BE2C (cell line): ENCODE measurements around the gene TFB2M.
A peak's percentile ranks its signal among the peaks of the same experiment; 100 is the strongest.

ENCODE experiments used
- DNase-seq: peaks from one replicate; pipeline ENCODE4 v3.0.0-alpha.2; 2020
- H3K27me3 ChIP-seq: fragments of 250-450 bp; sonication (Bioruptor Pico); 2 replicates; pipeline ENCODE4 v1.5.1; 2020; ENCODE audit warnings: mild to moderate bottlenecking
- H3K36me3 ChIP-seq: fragments of 250-450 bp; sonication (Bioruptor Pico); 2 replicates; pipeline ENCODE4 v1.5.1; 2020; ENCODE audit warnings: mild to moderate bottlenecking
- H3K4me1 ChIP-seq: fragments of 250-450 bp; sonication (Bioruptor Pico); 2 replicates; pipeline ENCODE4 v1.5.1; 2020
- H3K4me3 ChIP-seq: 2 replicates; pipeline ENCODE4 v1.5.1; 2011; ENCODE audit warnings: low read depth, low read length
- H3K9me3 ChIP-seq: fragments of 250-450 bp; sonication (Bioruptor Pico); 2 replicates; pipeline ENCODE4 v1.5.1; 2020
- TF ChIP-seq, protein P1 (sequence below): IDR thresholded peaks from 2 replicates; pipeline ENCODE4 v1.5.1; 2012; ENCODE audit warnings: mild to moderate bottlenecking, low read depth, low read length

TFB2M gene

DNA sequence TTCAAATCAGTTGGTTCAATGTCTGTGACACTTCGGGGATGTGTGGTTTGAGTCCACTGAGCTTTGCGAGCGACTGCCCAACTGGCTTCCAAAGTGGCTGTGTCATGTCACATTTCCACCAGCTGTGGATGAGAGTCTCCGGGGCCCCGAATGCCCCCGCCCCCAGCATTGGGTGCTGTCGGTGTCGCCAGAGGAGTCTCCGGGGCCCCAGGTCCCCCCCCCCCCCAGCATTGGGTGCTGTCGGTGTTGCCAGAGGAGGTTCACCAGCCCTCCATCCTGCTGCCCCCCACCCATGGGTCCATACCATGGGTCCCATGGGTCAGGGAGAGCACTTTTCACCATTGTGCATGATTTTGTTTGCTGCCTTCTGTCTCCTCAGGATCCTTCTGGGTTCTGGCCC, 49.9 kb downstream of the TFB2M start:
- Histone ChIP-seq H3K27me3 (no peaks in the 10 kb centered on the region), H3K36me3 (no peaks in the 10 kb centered on the region), H3K4me1 (no peaks in the 10 kb centered on the region), H3K9me3 (peaks cover 14% of the 10 kb centered on the region), H3K4me3 (no peak overlapping the region)
- DNase-seq = no peak
- TF ChIP-seq, protein P1, sequence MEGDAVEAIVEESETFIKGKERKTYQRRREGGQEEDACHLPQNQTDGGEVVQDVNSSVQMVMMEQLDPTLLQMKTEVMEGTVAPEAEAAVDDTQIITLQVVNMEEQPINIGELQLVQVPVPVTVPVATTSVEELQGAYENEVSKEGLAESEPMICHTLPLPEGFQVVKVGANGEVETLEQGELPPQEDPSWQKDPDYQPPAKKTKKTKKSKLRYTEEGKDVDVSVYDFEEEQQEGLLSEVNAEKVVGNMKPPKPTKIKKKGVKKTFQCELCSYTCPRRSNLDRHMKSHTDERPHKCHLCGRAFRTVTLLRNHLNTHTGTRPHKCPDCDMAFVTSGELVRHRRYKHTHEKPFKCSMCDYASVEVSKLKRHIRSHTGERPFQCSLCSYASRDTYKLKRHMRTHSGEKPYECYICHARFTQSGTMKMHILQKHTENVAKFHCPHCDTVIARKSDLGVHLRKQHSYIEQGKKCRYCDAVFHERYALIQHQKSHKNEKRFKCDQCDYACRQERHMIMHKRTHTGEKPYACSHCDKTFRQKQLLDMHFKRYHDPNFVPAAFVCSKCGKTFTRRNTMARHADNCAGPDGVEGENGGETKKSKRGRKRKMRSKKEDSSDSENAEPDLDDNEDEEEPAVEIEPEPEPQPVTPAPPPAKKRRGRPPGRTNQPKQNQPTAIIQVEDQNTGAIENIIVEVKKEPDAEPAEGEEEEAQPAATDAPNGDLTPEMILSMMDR = no peak

DNA sequence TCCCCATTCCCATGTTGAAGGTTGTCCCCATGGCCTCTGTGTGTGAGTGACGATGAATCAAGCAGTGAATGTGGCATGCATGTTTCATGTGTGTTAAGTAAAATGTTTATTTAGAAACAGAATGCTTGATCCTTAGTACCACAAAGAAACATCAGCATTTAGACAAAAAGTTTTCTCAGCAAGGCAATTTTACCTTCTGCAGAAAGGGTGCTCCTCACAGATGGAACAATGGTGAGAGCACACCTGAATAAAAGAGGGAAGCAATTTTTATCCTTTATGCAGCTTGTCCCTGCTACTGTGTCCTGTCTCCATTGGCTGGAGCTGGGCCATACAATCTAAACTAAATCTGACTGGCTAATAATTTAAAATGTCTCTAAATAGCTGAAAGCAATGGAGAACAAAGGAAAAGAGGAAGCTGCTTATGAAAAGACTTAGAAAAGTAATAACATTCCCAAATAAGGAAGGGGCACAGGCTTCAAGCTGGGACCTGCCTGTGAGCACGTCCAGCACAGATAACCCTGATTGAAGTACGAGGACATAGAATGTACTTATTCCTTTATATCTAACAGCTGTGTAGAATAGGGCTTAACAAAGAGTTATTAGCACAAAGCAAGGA, 50.6 kb downstream of the TFB2M start:
- DNase-seq = no peak
- Histone ChIP-seq H3K4me1 (no peaks in the 10 kb centered on the region), H3K36me3 (no peaks in the 10 kb centered on the region), H3K9me3 (peaks cover 14% of the 10 kb centered on the region), H3K4me3 (no peak overlapping the region), H3K27me3 (no peaks in the 10 kb centered on the region)
- TF ChIP-seq, protein P1 = no peak

DNA sequence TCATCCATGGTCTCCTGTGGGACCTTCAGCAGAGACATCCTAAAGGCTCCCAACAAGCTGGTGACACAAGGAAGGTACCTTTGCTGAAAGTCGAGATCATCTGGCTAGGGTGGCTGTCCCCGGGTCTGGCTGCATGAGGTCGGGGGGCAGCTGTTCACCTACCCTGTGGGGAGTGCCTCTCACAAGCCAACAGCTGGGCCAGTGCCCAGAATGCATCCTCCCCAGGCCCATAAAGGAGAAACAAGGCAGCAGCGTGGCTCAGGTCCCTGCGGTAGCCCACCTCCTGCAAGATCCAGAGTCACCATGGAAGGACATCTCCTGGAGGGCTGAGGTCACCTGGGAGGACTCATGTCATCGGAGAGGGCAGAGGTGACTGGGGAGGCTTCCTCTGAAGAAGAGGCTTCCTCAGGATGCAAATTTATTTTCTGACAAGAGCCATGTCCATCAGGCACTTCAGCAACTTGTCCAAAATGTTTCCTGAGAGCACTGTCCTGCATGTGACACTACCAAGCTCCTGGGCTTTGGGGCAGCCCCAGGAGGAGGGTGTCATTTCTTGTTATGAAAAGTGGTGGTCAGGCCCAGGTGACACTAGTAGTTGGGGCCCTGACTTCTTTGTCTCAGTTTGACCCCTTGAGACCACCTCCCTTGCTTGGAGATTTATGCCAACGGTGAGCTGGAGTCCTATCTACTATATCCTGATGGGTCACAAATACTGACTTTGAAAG, 52.3 kb downstream of the TFB2M start:
- peak overlapping the region; percentile 35 for H3K4me3 ChIP-seq

DNA sequence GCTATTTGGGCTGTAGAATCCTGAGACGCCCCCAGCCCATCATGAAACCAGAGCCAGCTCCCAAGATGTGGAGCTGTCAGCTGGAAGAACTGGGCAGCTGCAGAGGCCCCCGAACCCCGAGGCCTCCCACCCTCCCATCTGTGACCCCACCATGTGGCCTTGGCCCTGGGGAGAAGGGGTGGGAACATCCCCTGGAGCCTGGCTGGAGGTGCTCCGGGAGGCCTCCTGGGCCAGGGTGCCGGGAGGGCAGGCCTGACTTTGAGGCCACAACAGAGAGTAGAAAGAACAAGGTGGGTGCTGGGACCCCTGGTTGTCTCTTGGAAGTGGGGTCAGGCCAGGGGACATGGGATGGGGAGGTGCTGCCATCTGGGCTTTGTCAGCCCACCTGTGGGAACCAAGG, 53.0 kb downstream of the TFB2M start:
- TF ChIP-seq, protein P1 = no peak
- peaks cover 14% of the 10 kb centered on the region for H3K9me3 ChIP-seq
- H3K4me1 ChIP-seq = no peaks in the 10 kb centered on the region
- H3K4me3 ChIP-seq = no peak overlapping the region
- no peak for DNase-seq
- H3K27me3 ChIP-seq = no peaks in the 10 kb centered on the region
- no peaks in the 10 kb centered on the region for H3K36me3 ChIP-seq

More for the DNA sequence above, 52.3 kb downstream of the TFB2M start:
- peaks cover 14% of the 10 kb centered on the region for H3K9me3 ChIP-seq
- no peaks in the 10 kb centered on the region for H3K36me3 ChIP-seq
- no peak for DNase-seq
- H3K4me1 ChIP-seq = no peaks in the 10 kb centered on the region
- TF ChIP-seq, protein P1 = no peak
- H3K27me3 ChIP-seq = no peaks in the 10 kb centered on the region

DNA sequence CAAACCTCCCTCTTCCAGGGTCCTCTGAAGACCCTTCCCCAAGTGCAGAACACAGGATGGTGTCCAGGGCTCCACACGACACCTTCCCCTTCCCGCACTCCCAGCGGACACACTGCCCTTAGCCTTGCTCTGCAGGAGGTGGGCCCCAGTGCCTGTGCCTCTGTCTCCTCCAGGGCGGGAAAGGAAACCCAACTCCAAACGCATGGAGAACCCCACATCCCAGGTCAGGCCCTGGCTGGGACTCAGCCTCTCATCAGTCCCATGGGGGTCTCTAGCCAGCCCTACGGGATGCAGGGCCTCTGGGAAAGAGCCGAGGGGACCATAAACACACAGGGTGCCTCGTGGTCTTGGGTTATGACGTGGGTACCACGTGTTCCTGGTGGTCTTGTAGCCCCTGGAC, 53.4 kb downstream of the TFB2M start:
- Histone ChIP-seq H3K27me3 (no peaks in the 10 kb centered on the region), H3K4me3 (no peak overlapping the region), H3K9me3 (peaks cover 14% of the 10 kb centered on the region), H3K36me3 (no peaks in the 10 kb centered on the region), H3K4me1 (no peaks in the 10 kb centered on the region)
- TF ChIP-seq, protein P1 = no peak
- DNase-seq = no peak

DNA sequence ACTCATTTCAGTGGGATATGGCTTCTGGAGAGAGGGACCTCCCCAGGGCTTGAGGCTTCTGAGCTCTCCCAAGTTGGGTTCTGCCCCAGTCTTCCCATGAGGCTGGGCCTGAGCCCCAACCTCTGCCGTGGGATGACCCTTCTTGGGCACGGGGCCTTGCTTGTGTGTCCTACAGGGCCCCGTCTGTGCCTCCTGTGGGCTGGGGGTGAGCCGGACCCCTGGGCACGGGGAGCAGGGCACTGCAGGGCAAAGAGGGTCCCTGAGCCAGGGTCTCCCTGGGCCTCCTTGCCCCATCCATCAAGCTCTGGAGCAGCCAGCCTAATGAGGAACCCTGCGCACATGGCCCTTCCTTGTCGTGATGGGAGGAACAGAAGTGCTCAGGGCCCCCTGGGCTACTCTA, 53.8 kb downstream of the TFB2M start:
- DNase-seq = no peak
- Histone ChIP-seq H3K9me3 (peaks cover 14% of the 10 kb centered on the region), H3K4me3 (no peak overlapping the region)

More for the DNA sequence above, 53.8 kb downstream of the TFB2M start:
- TF ChIP-seq, protein P1 = no peak
- Histone ChIP-seq H3K27me3 (no peaks in the 10 kb centered on the region), H3K4me1 (no peaks in the 10 kb centered on the region), H3K36me3 (no peaks in the 10 kb centered on the region)
